Inflammatory macrophage treated with lipopolysaccharide for 4 hours (primary cell): Measurements from ENCODE around the gene SPN.
"Not testable (repeated sequence)": the region's sequence is repeated elsewhere in the genome, so short reads cannot be mapped to it uniquely, and the experiment has no call there.

Experiments used
- DNase-seq: peaks from one replicate; pipeline ENCODE4 v3.0.0-alpha.2; 2020

SPN gene

GRCh38 chr16:29707160-29707559, 44.1 kb downstream of the SPN start:
- not testable (repeated sequence) for DNase-seq

- no peak for DNase-seq
These were observed 46.0 kb downstream of the SPN start for GRCh38 chr16:29708917-29709600.

GRCh38 chr16:29709657-29710056, 46.6 kb downstream of the SPN start:
- not testable (repeated sequence) for DNase-seq

GRCh38 chr16:29710227-29711219, 47.5 kb downstream of the SPN start:
- peak; percentile 74 for DNase-seq

GRCh38 chr16:29712809-29713208, 49.8 kb downstream of the SPN start:
- DNase-seq = no peak

- no peak for DNase-seq
These were observed 51.3 kb downstream of the SPN start for GRCh38 chr16:29714396-29714795.

GRCh38 chr16:29714972-29715371, 51.9 kb downstream of the SPN start:
- DNase-seq = no peak

- no peak for DNase-seq
These were observed 54.1 kb downstream of the SPN start for GRCh38 chr16:29717113-29717512.

- DNase-seq = no peak
These were observed 56.0 kb downstream of the SPN start for GRCh38 chr16:29719063-29719462.
